ENCODE data around the gene CNTN1. TPM values are rescaled to one million over a fixed set of nuclear protein-coding genes. Genes with fewer than 3 reads are reported as not detected.

Gene CNTN1
- polyA plus RNA-seq, 1 donor (not counting 4 experiments of a cell fraction or from before 2014, with no cell fraction given) = 19.0 TPM

GRCh38 chr12:40907115-40907527 is 214.9 kb downstream of the CNTN1 start:
- peak; percentile 95 for FAIRE-seq
- peak overlapping the region; percentile 71 for H3K4me2 ChIP-seq (ENCODE audit: control insufficient read depth, extremely low read depth, insufficient read depth, low read depth, low read length)
- peak overlapping the region; percentile 82 for H3K27ac ChIP-seq (ENCODE audit: control insufficient read depth, insufficient read depth, low read length)

GRCh38 chr12:40911676-40912075 is 219.4 kb downstream of the CNTN1 start:
- TF ChIP-seq CTCF (optimal IDR thresholded peaks at IDR 0.05 in 1 of 3, IDR thresholded peaks at IDR 0.05 in 1 of 3, conservative IDR thresholded peaks at IDR 0.05 in 1 of 3; ENCODE audit: extremely low read depth in 1 of 3, insufficient read depth in 2 of 3, low read length in 3 of 3) (no peak), EZH2 (IDR thresholded peaks at IDR 0.05; ENCODE audit: low read length) (no peak)
- Histone ChIP-seq H3K9me1 (ENCODE audit: control insufficient read depth, extremely low read depth, insufficient read depth, low read length) (no peaks in the 10 kb centered on the region), H3K27me3 (ENCODE audit: control insufficient read depth, extremely low read depth, insufficient read depth, low read length) (no peaks in the 10 kb centered on the region), H3K36me3 (ENCODE audit: control insufficient read depth in 2 of 2, extremely low read depth in 1 of 2, insufficient read depth in 2 of 2, low read length in 2 of 2) (no peaks in the 10 kb centered on the region), H4K20me1 (ENCODE audit: control insufficient read depth, extremely low read depth, insufficient read depth, low read length) (no peaks in the 10 kb centered on the region), H3K4me2 (ENCODE audit: control insufficient read depth, extremely low read depth, insufficient read depth, low read depth, low read length) (no peak overlapping the region), H2AFZ (ENCODE audit: control insufficient read depth, low read length) (no peak overlapping the region), H3K4me3 (ENCODE audit: control insufficient read depth in 2 of 3, extremely low read depth in 1 of 3, insufficient read depth in 2 of 3, low read depth in 1 of 3, low read length in 3 of 3) (no peak overlapping the region), H3K9ac (ENCODE audit: control insufficient read depth, extremely low read depth, insufficient read depth, low read length) (no peak overlapping the region), H3K9me3 (ENCODE audit: control insufficient read depth, low read depth, low read length) (no peaks in the 10 kb centered on the region), H3K27ac (ENCODE audit: control insufficient read depth, insufficient read depth, low read length) (no peak overlapping the region), H3K4me1 (ENCODE audit: control insufficient read depth, extremely low read depth, insufficient read depth, low read length) (peaks cover 19% of the 10 kb centered on the region), H3K79me2 (ENCODE audit: control insufficient read depth, insufficient read depth, low read length) (no peaks in the 10 kb centered on the region)
- FAIRE-seq (peak; percentile 48), DNase-seq (ENCODE audit: low read depth, low spot score) (peak; percentile 25)
- dilution Hi-C loops (cut with MboI; ENCODE audit: extremely low pct_ligation_motif_present, low sequenced_read_pairs) = no loop called here

More at GRCh38 chr12:40907115-40907527, 214.9 kb downstream of the CNTN1 start:
- no peaks in the 10 kb centered on the region for H3K36me3 ChIP-seq (ENCODE audit: control insufficient read depth in 2 of 2, extremely low read depth in 1 of 2, insufficient read depth in 2 of 2, low read length in 2 of 2)
- no peaks in the 10 kb centered on the region for H4K20me1 ChIP-seq (ENCODE audit: control insufficient read depth, extremely low read depth, insufficient read depth, low read length)
- no peaks in the 10 kb centered on the region for H3K79me2 ChIP-seq (ENCODE audit: control insufficient read depth, insufficient read depth, low read length)
- no peaks in the 10 kb centered on the region for H3K9me1 ChIP-seq (ENCODE audit: control insufficient read depth, extremely low read depth, insufficient read depth, low read length)
- H3K9ac ChIP-seq (ENCODE audit: control insufficient read depth, extremely low read depth, insufficient read depth, low read length) = peak overlapping the region; percentile 13
- H3K9me3 ChIP-seq (ENCODE audit: control insufficient read depth, low read depth, low read length) = no peaks in the 10 kb centered on the region
- peak overlapping the region; percentile 24 for H2AFZ ChIP-seq (ENCODE audit: control insufficient read depth, low read length)
- dilution Hi-C loops (cut with MboI; ENCODE audit: extremely low pct_ligation_motif_present, low sequenced_read_pairs) = no loop called here
- H3K4me3 ChIP-seq (ENCODE audit: control insufficient read depth in 2 of 3, extremely low read depth in 1 of 3, insufficient read depth in 2 of 3, low read depth in 1 of 3, low read length in 3 of 3) = no peak overlapping the region
- H3K4me1 ChIP-seq (ENCODE audit: control insufficient read depth, extremely low read depth, insufficient read depth, low read length) = peaks cover 33% of the 10 kb centered on the region
- DNase-seq (ENCODE audit: low read depth, low spot score) = peak; percentile 92
- H3K27me3 ChIP-seq (ENCODE audit: control insufficient read depth, extremely low read depth, insufficient read depth, low read length) = no peaks in the 10 kb centered on the region
- TF ChIP-seq EZH2 (IDR thresholded peaks at IDR 0.05; ENCODE audit: low read length) = no peak
- no peak for TF ChIP-seq CTCF (optimal IDR thresholded peaks at IDR 0.05 in 1 of 3, IDR thresholded peaks at IDR 0.05 in 1 of 3, conservative IDR thresholded peaks at IDR 0.05 in 1 of 3; ENCODE audit: extremely low read depth in 1 of 3, insufficient read depth in 2 of 3, low read length in 3 of 3)

All from keratinocyte (primary cell).